ENCODE results near the gene UGCG. TPM values are rescaled to one million over a fixed set of nuclear protein-coding genes. Genes with fewer than 3 reads are reported as not detected.
A peak's percentile ranks its signal among the peaks of the same experiment; 100 is the strongest.

UGCG gene
- total and polyA plus RNA-seq, 2 donors (not counting 1 experiment from before 2014, with no cell fraction given) = 23.9 to 53.5 TPM

DNA sequence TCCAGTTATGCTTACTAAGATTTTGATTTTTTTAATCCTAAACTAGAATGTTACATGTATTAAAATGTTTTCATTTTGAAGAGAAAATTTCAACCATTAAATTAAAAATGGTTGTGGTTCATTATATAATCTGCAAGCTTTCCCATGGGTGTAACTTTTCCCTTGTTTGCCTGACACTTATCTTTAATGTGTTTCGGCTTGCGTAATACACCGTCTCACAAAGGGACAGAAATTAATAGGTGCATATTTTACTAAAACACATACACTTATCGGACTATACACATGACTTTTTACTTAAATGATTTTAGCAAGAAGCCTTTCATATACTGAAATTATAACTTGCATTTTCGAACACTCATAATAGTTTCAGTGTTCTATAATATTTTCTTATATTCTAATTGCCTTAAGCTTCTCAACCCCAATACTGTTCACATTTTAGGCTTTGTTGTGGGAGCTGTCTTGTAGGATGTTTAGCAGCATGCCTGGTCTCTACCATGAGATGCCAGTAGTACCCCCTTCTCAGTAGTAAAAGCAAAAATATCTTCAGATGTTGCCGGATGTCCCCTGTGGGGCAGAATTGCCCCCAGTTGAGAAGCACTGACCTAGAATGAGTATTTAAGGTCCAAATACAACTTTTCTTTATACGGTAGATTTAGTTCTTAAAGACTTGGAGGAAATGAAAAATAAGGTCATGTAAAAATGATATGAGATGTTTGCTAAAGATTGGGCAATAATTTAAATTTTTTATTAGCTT is 28.6 kb downstream of the UGCG start:
- TF ChIP-seq, protein P1, sequence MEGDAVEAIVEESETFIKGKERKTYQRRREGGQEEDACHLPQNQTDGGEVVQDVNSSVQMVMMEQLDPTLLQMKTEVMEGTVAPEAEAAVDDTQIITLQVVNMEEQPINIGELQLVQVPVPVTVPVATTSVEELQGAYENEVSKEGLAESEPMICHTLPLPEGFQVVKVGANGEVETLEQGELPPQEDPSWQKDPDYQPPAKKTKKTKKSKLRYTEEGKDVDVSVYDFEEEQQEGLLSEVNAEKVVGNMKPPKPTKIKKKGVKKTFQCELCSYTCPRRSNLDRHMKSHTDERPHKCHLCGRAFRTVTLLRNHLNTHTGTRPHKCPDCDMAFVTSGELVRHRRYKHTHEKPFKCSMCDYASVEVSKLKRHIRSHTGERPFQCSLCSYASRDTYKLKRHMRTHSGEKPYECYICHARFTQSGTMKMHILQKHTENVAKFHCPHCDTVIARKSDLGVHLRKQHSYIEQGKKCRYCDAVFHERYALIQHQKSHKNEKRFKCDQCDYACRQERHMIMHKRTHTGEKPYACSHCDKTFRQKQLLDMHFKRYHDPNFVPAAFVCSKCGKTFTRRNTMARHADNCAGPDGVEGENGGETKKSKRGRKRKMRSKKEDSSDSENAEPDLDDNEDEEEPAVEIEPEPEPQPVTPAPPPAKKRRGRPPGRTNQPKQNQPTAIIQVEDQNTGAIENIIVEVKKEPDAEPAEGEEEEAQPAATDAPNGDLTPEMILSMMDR (IDR thresholded peaks at IDR 0.05) = no peak
- TF ChIP-seq EZH2 (IDR thresholded peaks at IDR 0.05; ENCODE audit: borderline replicate concordance, insufficient read depth, low read depth, low read length, poor library complexity, severe bottlenecking) = no peak
- intact Hi-C loops (cut with micrococcal nuclease) = loop anchor here (1.0 to 10.0 kb wide), 2 partner anchors 12 to 410 kb away; partner anchors contain the start of gene PTBP3
- Histone ChIP-seq H3K4me1 (ENCODE audit: control insufficient read depth in 2 of 2, insufficient read depth in 2 of 2, low read length in 2 of 2) (peaks cover 22 to 32% of the 10 kb centered on the region in 2 donors), H3K36me3 (replicated peaks in 1 of 2; ENCODE audit: control extremely low read depth in 1 of 2, control insufficient read depth in 1 of 2, extremely low read depth in 1 of 2, insufficient read depth in 2 of 2, low read length in 1 of 2) (peaks cover 9 to 58% of the 10 kb centered on the region in 2 experiments), H3K9ac (ENCODE audit: low read length) (no peak overlapping the region), H3K4me2 (replicated peaks; ENCODE audit: low read depth, low read length, poor library complexity, severe bottlenecking) (peak overlapping the region; percentile 9), H3K27me3 (replicated peaks in 1 of 4; ENCODE audit: control extremely low read depth in 1 of 4, control insufficient read depth in 3 of 4, insufficient read depth in 4 of 4, low read length in 3 of 4) (no peaks in the 10 kb centered on the region), H3K4me3 (ENCODE audit: control extremely low read depth in 1 of 5, extremely low read depth in 1 of 5, insufficient read depth in 1 of 5, low read depth in 2 of 5, low read length in 4 of 5) (no peak overlapping the region), H2AFZ (ENCODE audit: insufficient read depth, low read depth, low read length, poor library complexity, severe bottlenecking) (no peak overlapping the region), H4K20me1 (ENCODE audit: control insufficient read depth, insufficient read depth, low read length, poor library complexity, severe bottlenecking) (peaks cover 36% of the 10 kb centered on the region), H3K9me3 (ENCODE audit: control extremely low read depth in 1 of 3, control insufficient read depth in 2 of 3, insufficient read depth in 1 of 3, low read length in 2 of 3) (no peaks in the 10 kb centered on the region), H3K79me2 (ENCODE audit: control insufficient read depth, insufficient read depth, low read length) (peaks cover 66% of the 10 kb centered on the region), H3K27ac (ENCODE audit: low read length in 2 of 2) (peak overlapping the region in 1 of 2 donors; percentile 72)
- no peak for ATAC-seq (ENCODE audit: low read depth)
- 93% methylated on average over 3 of the region's 7 CpGs for WGBS (ENCODE audit: insufficient coverage)
- H3K9me3 Mint-ChIP-seq (ENCODE audit: insufficient read depth) = no peaks in the 10 kb centered on the region
- H3K27me3 Mint-ChIP-seq = no peaks in the 10 kb centered on the region
- ChIA-PET POLR2A (no interaction called here), CTCF (interaction anchor here (0.7 to 2.3 kb wide), 6 partner anchors 9 to 149 kb away, joined by 3 to 9 read pairs (median 5); no protein-coding TSS in a partner anchor)
- H3K4me3 Mint-ChIP-seq = no peak overlapping the region
- no peak for DNase-seq
- peak overlapping the region; percentile 73 for H3K27ac Mint-ChIP-seq
- peaks cover 45% of the 10 kb centered on the region for H3K4me1 Mint-ChIP-seq

- POLR2A ChIA-PET = interaction anchor here (1.0 to 1.1 kb wide), 3 partner anchors 29 to 109 kb away, joined by 3 to 4 read pairs (median 3); partner anchors contain the start of gene UGCG
- no peaks in the 10 kb centered on the region for H3K9me3 Mint-ChIP-seq (ENCODE audit: insufficient read depth)
- Histone ChIP-seq H3K9ac (ENCODE audit: low read length) (no peak overlapping the region), H3K4me2 (replicated peaks; ENCODE audit: low read depth, low read length, poor library complexity, severe bottlenecking) (peak overlapping the region; percentile 9), H4K20me1 (ENCODE audit: control insufficient read depth, insufficient read depth, low read length, poor library complexity, severe bottlenecking) (peaks cover 30% of the 10 kb centered on the region), H3K9me3 (ENCODE audit: control extremely low read depth in 1 of 3, control insufficient read depth in 2 of 3, insufficient read depth in 1 of 3, low read length in 2 of 3) (no peaks in the 10 kb centered on the region), H3K4me3 (ENCODE audit: control extremely low read depth in 1 of 5, extremely low read depth in 1 of 5, insufficient read depth in 1 of 5, low read depth in 2 of 5, low read length in 4 of 5) (no peak overlapping the region), H3K4me1 (ENCODE audit: control insufficient read depth in 2 of 2, insufficient read depth in 2 of 2, low read length in 2 of 2) (peaks cover 22 to 32% of the 10 kb centered on the region in 2 donors), H3K79me2 (ENCODE audit: control insufficient read depth, insufficient read depth, low read length) (peaks cover 63% of the 10 kb centered on the region), H3K36me3 (replicated peaks in 1 of 2; ENCODE audit: control extremely low read depth in 1 of 2, control insufficient read depth in 1 of 2, extremely low read depth in 1 of 2, insufficient read depth in 2 of 2, low read length in 1 of 2) (peaks cover 10 to 64% of the 10 kb centered on the region in 2 experiments), H3K27ac (ENCODE audit: low read length in 2 of 2) (peak overlapping the region in 1 of 2 donors; percentile 72), H2AFZ (ENCODE audit: insufficient read depth, low read depth, low read length, poor library complexity, severe bottlenecking) (no peak overlapping the region), H3K27me3 (replicated peaks in 1 of 4; ENCODE audit: control extremely low read depth in 1 of 4, control insufficient read depth in 3 of 4, insufficient read depth in 4 of 4, low read length in 3 of 4) (no peaks in the 10 kb centered on the region)
- H3K4me3 Mint-ChIP-seq = no peak overlapping the region
- DNase-seq (no peak), ATAC-seq (ENCODE audit: low read depth) (no peak)
- intact Hi-C loops (cut with micrococcal nuclease) = loop anchor here (1.0 to 10.0 kb wide), 5 partner anchors 12 to 409 kb away; partner anchors contain the start of gene PTBP3
- peak overlapping the region; percentile 50 for H3K27ac Mint-ChIP-seq
- no peaks in the 10 kb centered on the region for H3K27me3 Mint-ChIP-seq
- no CpG with 5 or more reads among the region's 2 CpGs for WGBS (ENCODE audit: insufficient coverage)
- TF ChIP-seq, protein P1 (IDR thresholded peaks at IDR 0.05) = no peak
- no peak for TF ChIP-seq EZH2 (IDR thresholded peaks at IDR 0.05; ENCODE audit: borderline replicate concordance, insufficient read depth, low read depth, low read length, poor library complexity, severe bottlenecking)
- peaks cover 39% of the 10 kb centered on the region for H3K4me1 Mint-ChIP-seq
- CTCF ChIA-PET = interaction anchor here (0.7 to 2.3 kb wide), 8 partner anchors 10 to 152 kb away, joined by 3 to 9 read pairs (median 4); partner anchors contain the start of gene UGCG
These were observed 29.2 kb downstream of the UGCG start for GRCh38 chr9:111925784-111926183.

All from B cell (primary cell).